ENCODE results near the gene TIAM1.

- TF ChIP-seq CTCF (IDR thresholded peaks at IDR 0.05) (no peak), POLR2A (IDR thresholded peaks at IDR 0.05) (no peak)
Observed at GRCh38 chr21:31135531-31136184, 208.4 kb downstream of the TIAM1 start.

All from adrenal gland (tissue), 5 donors.